OCI-LY1 (cell line): Measurements from ENCODE around the gene MFRP.

ENCODE experiments used
- H2AFZ ChIP-seq: fragments of 200-600 bp; sonication (generic), shearing (Covaris generic); 2 replicates; pipeline ENCODE4 v1.6.0; 2014; ENCODE audit warnings: antibody characterized with exemption, mild to moderate bottlenecking, low read length
- H3F3A ChIP-seq: fragments of 200-600 bp; sonication (generic), shearing (Covaris generic); 2 replicates; pipeline ENCODE4 v1.6.0; 2014; ENCODE audit warnings: mild to moderate bottlenecking, antibody characterized with exemption, low read length, moderate library complexity; ENCODE audit not compliant: insufficient read depth
- H3K27ac ChIP-seq: fragments of 200-600 bp; sonication (generic); 2 replicates; pipeline ENCODE4 v1.5.1; 2014; ENCODE audit warnings: low read length, mixed run types, mild to moderate bottlenecking, low read depth; ENCODE audit not compliant: poor library complexity, severe bottlenecking
- H3K27me3 ChIP-seq: fragments of 200-600 bp; sonication (generic); 2 replicates; pipeline ENCODE4 v1.6.0; 2014; ENCODE audit warnings: antibody characterized with exemption, mild to moderate bottlenecking, low read length, moderate library complexity; ENCODE audit not compliant: insufficient read depth
- H3K36me3 ChIP-seq: fragments of 200-600 bp; sonication (generic); 2 replicates; pipeline ENCODE4 v1.6.1; 2014; ENCODE audit warnings: mild to moderate bottlenecking, antibody characterized with exemption, low read length, moderate library complexity, mixed read lengths; ENCODE audit not compliant: insufficient read depth
- H3K4me1 ChIP-seq: fragments of 200-600 bp; sonication (generic); 2 replicates; pipeline ENCODE4 v1.5.1; 2014; ENCODE audit warnings: mild to moderate bottlenecking, low read length, moderate library complexity; ENCODE audit not compliant: insufficient read depth, severe bottlenecking
- H3K4me2 ChIP-seq: fragments of 200-600 bp; sonication (generic), shearing (Covaris generic); 2 replicates; pipeline ENCODE4 v1.6.1; 2014; ENCODE audit warnings: low read length
- H3K4me3 ChIP-seq: fragments of 200-600 bp; sonication (generic); 2 replicates; pipeline ENCODE4 v1.5.1; 2014; ENCODE audit warnings: low read length, low read depth, mild to moderate bottlenecking, mixed read lengths; ENCODE audit not compliant: poor library complexity, severe bottlenecking
- H3K79me2 ChIP-seq: fragments of 200-600 bp; shearing (Covaris generic); 2 replicates; pipeline ENCODE4 v1.6.1; 2016; ENCODE audit warnings: mixed run types, low read length, mixed read lengths; ENCODE audit not compliant: insufficient read depth
- H3K9ac ChIP-seq: fragments of 200-600 bp; sonication (generic), shearing (Covaris generic); 2 replicates; pipeline ENCODE4 v1.6.1; 2014; ENCODE audit warnings: mild to moderate bottlenecking, low read length, mixed read lengths
- H3K9me2 ChIP-seq: fragments of 200-600 bp; sonication (generic), shearing (Covaris generic); 2 replicates; pipeline ENCODE4 v1.6.1; 2014; ENCODE audit warnings: low read depth, mild to moderate bottlenecking, low read length, mixed read lengths
- H3K9me3 ChIP-seq: fragments of 200-600 bp; shearing (Covaris generic); 2 replicates; pipeline ENCODE4 v1.6.1; 2014; ENCODE audit warnings: low read length, mixed read lengths
- H4K20me1 ChIP-seq: fragments of 200-600 bp; sonication (generic), shearing (Covaris generic); 2 replicates; pipeline ENCODE4 v1.6.0; 2016; ENCODE audit warnings: mild to moderate bottlenecking, low read length; ENCODE audit not compliant: insufficient read depth
- CTCF ChIP-seq: fragments of 200-600 bp; sonication (generic), shearing (Covaris generic); IDR thresholded peaks from 2 replicates; pipeline ENCODE4 v1.5.1; 2017; ENCODE audit warnings: mild to moderate bottlenecking, antibody characterized with exemption, low read length, moderate library complexity, mixed read lengths
- EZH2 ChIP-seq: fragments of 200-600 bp; sonication (generic), shearing (Covaris generic); IDR thresholded peaks from 2 replicates; pipeline ENCODE4 v1.8.0; 2017; ENCODE audit warnings: borderline replicate concordance, mixed run types, mild to moderate bottlenecking, antibody characterized with exemption, low read length, moderate library complexity, mixed read lengths

The MFRP gene

GRCh38 chr11:119363081-119363850 lies 16.8 kb upstream of the MFRP start:
- H3K4me3 ChIP-seq: no peak overlapping the region
- H3F3A ChIP-seq: no peaks in the 10 kb centered on the region
- no peak overlapping the region for H2AFZ ChIP-seq
- peak overlapping the region; percentile 59 for H3K4me2 ChIP-seq
- H3K9me2 ChIP-seq: no peaks in the 10 kb centered on the region
- peaks cover 93% of the 10 kb centered on the region for H3K4me1 ChIP-seq
- H3K27ac ChIP-seq: peak overlapping the region; percentile 98
- H3K9ac ChIP-seq: peak overlapping the region; percentile 62; the same call in 1 of the 2 replicates
- H3K9me3 ChIP-seq: no peaks in the 10 kb centered on the region
- TF ChIP-seq EZH2: no peak
- TF ChIP-seq CTCF: no peak
- H3K79me2 ChIP-seq: no peaks in the 10 kb centered on the region
- no peaks in the 10 kb centered on the region for H3K36me3 ChIP-seq
- no peaks in the 10 kb centered on the region for H4K20me1 ChIP-seq
- H3K27me3 ChIP-seq: no peaks in the 10 kb centered on the region

GRCh38 chr11:119362741-119363080 lies 16.2 kb upstream of the MFRP start:
- H3K9ac ChIP-seq: peak overlapping the region; percentile 62; the same call in 1 of the 2 replicates
- H3K4me1 ChIP-seq: peaks cover 93% of the 10 kb centered on the region
- no peaks in the 10 kb centered on the region for H3K36me3 ChIP-seq
- H3K4me2 ChIP-seq: peak overlapping the region; percentile 59
- H3K4me3 ChIP-seq: no peak overlapping the region
- no peak overlapping the region for H2AFZ ChIP-seq
- no peaks in the 10 kb centered on the region for H4K20me1 ChIP-seq
- H3K79me2 ChIP-seq: no peaks in the 10 kb centered on the region
- H3K27me3 ChIP-seq: no peaks in the 10 kb centered on the region
- H3K27ac ChIP-seq: peak overlapping the region; percentile 98
- no peaks in the 10 kb centered on the region for H3K9me2 ChIP-seq
- no peaks in the 10 kb centered on the region for H3K9me3 ChIP-seq
- no peaks in the 10 kb centered on the region for H3F3A ChIP-seq
- no peak for TF ChIP-seq CTCF

- H3K36me3 ChIP-seq: no peaks in the 10 kb centered on the region
- no peaks in the 10 kb centered on the region for H3K79me2 ChIP-seq
- H3K27me3 ChIP-seq: no peaks in the 10 kb centered on the region
- H3K9ac ChIP-seq: peak overlapping the region; percentile 62
- H3K9me3 ChIP-seq: no peaks in the 10 kb centered on the region
- no peaks in the 10 kb centered on the region for H3F3A ChIP-seq
- peak overlapping the region; percentile 98 for H3K27ac ChIP-seq
- H3K9me2 ChIP-seq: no peaks in the 10 kb centered on the region
- peaks cover 93% of the 10 kb centered on the region for H3K4me1 ChIP-seq
- peak overlapping the region; percentile 29 for H3K4me3 ChIP-seq
- H2AFZ ChIP-seq: no peak overlapping the region
- TF ChIP-seq CTCF (no peak), EZH2 (no peak)
- H4K20me1 ChIP-seq: no peaks in the 10 kb centered on the region
- H3K4me2 ChIP-seq: peak overlapping the region; percentile 59
Measured at GRCh38 chr11:119361941-119362725, 15.6 kb upstream of the MFRP start.
